Breast epithelium (tissue), 3 donors: ENCODE results near the gene CAMK2D.

Source experiments
- CTCF ChIP-seq, 3 donors: fragments of 450-650 bp; IDR thresholded peaks; one replicate each; pipeline ENCODE4 v1.5.1; 2016 to 2017; ENCODE audit warnings: antibody characterized with exemption in 3 of 3, mild to moderate bottlenecking in 3 of 3, moderate library complexity in 3 of 3
- POLR2AphosphoS5 ChIP-seq, 3 donors: sonication (generic); formaldehyde crosslinking; IDR thresholded peaks; one replicate each; pipeline ENCODE4 v1.6.1; 2017; ENCODE audit warnings: antibody characterized with exemption in 3 of 3

- TF ChIP-seq CTCF (IDR thresholded peaks at IDR 0.05) (no peak), POLR2AphosphoS5 (IDR thresholded peaks at IDR 0.05) (no peak)
These were observed 287.5 kb downstream of the CAMK2D start for GRCh38 chr4:113474017-113474416.
